GM19455 (cell line): ENCODE measurements around the gene PAN2.
"Not testable (repeated sequence)": the region's sequence is repeated elsewhere in the genome, so short reads cannot be mapped to it uniquely, and the experiment has no call there.

Source experiments
- ATAC-seq: cut with Tn5 transposase; IDR thresholded peaks from one replicate; pipeline ENCODE4 v1.9.1; 2021; ENCODE audit not compliant: unreplicated experiment

PAN2 gene

GRCh38 chr12:56333679-56334489 is at the start of gene PAN2:
TSS of gene PAN2 (minus strand) at chr12:56334000. CDS start at chr12:56333094, 906 bp downstream.
- peak; percentile 88 for ATAC-seq

GRCh38 chr12:56382611-56383010 is 48.8 kb upstream of the PAN2 start:
- no peak for ATAC-seq

GRCh38 chr12:56377989-56378316 is 44.2 kb upstream of the PAN2 start:
- no peak for ATAC-seq

- ATAC-seq: no peak
These were observed 43.6 kb upstream of the PAN2 start for GRCh38 chr12:56377310-56377988.

- peak; percentile 63 for ATAC-seq
These were observed 42.0 kb upstream of the PAN2 start for GRCh38 chr12:56375598-56376434.

GRCh38 chr12:56374726-56375597 is 41.2 kb upstream of the PAN2 start:
- no peak for ATAC-seq

- no peak for ATAC-seq
These were observed 39.7 kb upstream of the PAN2 start for GRCh38 chr12:56373515-56373914.

GRCh38 chr12:56366948-56367347 is 33.1 kb upstream of the PAN2 start:
- ATAC-seq: no peak

GRCh38 chr12:56362130-56363059 is 28.6 kb upstream of the PAN2 start, which contains the start of gene APOF:
TSS of gene APOF (minus strand) at chr12:56362857. CDS start at chr12:56362745, 112 bp downstream.
- no peak for ATAC-seq

GRCh38 chr12:56361487-56362129 is 27.8 kb upstream of the PAN2 start:
- no peak for ATAC-seq

GRCh38 chr12:56359851-56360767 is 26.3 kb upstream of the PAN2 start, which contains the start of gene STAT2:
TSS of gene STAT2 (minus strand) at chr12:56360107. CDS start at chr12:56356571, 3,536 bp downstream.
- ATAC-seq: peak; percentile 95

- no peak for ATAC-seq
These were observed 25.2 kb upstream of the PAN2 start for GRCh38 chr12:56358836-56359532.

- ATAC-seq: no peak
These were observed 17.5 kb upstream of the PAN2 start for GRCh38 chr12:56351325-56351724.

GRCh38 chr12:56350662-56351061 is 16.9 kb upstream of the PAN2 start:
- no peak for ATAC-seq

GRCh38 chr12:56348776-56349175 is 15.0 kb upstream of the PAN2 start:
- no peak for ATAC-seq

- ATAC-seq: not testable (repeated sequence)
These were observed 13.5 kb upstream of the PAN2 start for GRCh38 chr12:56347255-56347654.

- no peak for ATAC-seq
These were observed 12.9 kb upstream of the PAN2 start for GRCh38 chr12:56346675-56347074.
